HG02938 (cell line): ENCODE measurements around the gene PPM1H.
"Not testable (repeated sequence)": the region's sequence is repeated elsewhere in the genome, so short reads cannot be mapped to it uniquely, and the experiment has no call there.

Experiments used
- ATAC-seq: cut with Tn5 transposase; IDR thresholded peaks from one replicate; pipeline ENCODE4 v1.9.1; 2021; ENCODE audit warnings: mild to moderate bottlenecking, moderate library complexity; ENCODE audit not compliant: unreplicated experiment

The PPM1H gene

GRCh38 chr12:62693376-62694050 is 241.4 kb downstream of the PPM1H start:
- no peak for ATAC-seq

DNA sequence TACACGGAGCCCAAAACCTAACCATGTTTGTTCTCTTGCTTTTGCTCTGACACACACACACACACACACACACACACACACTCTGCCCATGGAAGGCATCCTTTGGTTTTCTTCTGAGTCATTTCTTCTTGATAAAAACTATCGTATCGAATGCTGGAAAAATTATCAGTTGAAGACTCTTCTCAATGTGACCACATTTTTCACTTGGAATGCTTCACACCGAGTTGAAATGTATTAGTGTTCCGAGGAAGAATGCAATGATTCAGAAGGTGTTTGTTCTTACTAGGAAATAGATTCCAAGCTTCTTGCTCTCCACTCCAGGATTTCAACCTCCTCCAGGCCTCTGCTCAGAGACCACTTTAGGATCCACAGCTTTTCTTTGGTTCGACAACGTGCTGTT is 242.1 kb downstream of the PPM1H start:
- ATAC-seq: no peak

DNA sequence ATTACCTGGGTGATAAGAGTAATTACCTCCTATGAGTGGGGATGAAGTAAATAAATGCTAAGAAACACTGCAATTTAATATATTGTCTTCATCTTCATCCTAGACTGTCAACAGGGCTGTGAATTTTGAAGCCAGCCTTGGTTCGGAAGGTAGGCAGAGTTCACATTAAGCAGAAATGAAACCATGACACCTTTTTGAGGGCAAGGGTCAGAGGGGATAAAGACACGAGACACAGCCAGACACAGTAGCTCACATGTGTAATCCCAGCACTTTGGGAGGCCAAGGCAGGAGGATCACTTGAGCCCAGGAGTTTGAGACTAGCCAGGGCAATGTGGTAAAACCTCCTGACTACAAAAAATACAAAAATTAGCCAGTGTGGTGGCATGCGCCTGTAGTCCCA is 243.6 kb downstream of the PPM1H start:
- ATAC-seq: no peak

- ATAC-seq: no peak
These were observed 245.7 kb downstream of the PPM1H start for GRCh38 chr12:62689042-62689839.

DNA sequence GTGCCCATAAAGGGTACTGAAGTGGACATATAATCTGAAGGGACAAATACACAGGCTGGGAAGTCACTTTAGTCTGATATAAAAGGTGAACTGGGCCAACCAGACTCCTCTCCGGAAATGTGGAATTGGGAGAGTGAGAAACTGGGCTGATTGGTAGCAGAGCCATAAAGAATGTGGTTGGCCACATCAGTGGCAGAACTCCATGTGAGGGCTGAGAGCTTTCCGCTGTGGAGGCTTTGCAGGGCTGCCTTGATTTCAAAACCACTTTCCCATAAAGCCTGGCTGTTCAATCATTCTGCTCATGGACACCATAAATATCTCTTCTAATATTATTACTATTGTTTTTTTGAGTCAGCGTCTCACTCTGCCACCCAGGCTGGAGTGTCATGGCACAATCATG is 248.0 kb downstream of the PPM1H start:
- ATAC-seq: no peak

DNA sequence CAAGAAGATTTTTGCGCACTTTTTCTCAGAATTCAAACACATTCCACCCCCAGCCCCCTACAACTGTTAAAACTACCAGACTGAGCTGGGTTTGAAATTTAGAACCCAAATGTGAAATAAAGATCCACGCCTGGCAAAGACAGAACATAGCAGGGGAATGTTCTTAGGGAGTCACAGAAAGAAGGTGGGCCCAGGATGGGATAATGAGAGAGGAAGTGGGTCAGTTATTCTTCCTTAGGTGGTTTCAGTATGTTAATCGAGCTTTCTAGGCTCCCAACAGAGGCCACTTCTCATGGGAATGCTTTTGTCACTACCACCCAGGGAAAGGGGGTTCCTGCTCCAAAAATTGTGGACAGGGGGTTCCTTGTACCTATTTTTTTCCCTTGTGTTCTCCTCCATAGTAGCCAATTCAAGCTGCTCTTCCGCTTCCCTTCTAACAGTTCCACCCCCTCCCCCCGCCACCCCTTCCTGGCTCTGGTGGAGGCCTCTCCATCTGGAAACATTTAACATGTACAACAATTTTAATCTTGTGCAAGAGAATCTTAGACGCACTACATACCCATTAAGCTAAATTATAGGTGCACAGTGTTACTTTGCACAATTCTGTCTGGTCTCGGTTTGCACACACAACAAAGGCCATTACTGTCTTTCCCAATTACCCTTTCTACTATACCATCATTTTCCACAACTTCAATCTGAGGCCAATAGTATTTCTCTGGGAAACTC is 250.2 kb downstream of the PPM1H start:
- no peak for ATAC-seq

DNA sequence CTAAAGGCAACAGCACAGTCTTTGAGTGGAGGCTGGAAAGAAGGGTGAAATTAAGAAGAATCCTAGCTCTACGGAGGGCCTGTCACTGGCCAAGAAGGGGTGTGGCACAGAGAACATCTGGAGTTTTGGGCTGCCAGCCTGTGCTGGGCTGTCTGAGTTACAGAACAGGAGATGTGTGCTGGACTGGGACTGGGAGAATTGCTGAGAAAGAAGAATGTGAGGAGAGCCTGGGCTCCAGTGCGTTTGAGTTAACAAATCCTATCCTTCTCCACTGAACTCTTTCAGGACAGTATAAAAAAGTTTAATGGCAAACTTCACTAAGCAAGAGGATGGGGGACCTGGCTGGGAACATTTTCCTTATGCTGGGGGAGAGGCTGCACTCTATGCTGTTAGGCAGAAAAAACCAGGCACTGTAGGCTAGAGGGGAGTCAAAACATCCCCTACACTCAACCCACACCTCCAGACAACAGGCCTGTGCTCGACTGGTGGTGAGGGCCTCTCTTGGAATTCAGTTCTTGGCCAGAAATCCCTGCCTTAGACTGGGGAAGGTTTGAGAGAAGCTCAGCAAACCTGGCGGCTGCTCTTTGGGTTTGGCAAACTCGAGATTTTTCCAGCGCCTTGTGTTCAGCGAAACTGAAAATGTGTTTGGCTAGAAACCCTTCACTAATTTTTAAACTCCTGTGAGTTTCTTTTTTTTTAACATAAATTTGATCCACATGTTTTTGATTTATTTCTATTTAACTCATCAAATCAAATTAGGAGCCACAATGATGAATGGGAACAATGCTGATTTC is 251.0 kb downstream of the PPM1H start:
- no peak for ATAC-seq

DNA sequence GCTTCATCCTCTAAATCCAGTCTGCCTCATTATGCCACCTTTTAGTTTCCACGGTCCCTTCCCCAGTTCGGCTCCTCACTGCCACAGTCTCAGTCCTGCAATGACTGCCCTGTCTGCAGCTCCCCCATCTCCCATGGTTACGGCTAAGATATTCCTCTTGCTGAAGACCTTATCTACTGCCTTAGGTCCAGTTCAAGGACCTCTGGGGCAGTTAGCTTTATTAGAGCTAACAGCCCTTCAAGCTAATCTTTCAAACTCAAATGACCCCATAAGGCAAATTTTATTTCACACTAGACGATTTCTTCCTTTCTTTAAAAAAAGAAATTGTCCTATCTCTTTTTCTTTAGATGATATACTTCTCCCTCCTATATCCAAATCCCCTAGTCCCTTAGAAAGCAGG is 253.6 kb downstream of the PPM1H start:
- ATAC-seq: no peak

GRCh38 chr12:62679608-62680007 is 255.3 kb downstream of the PPM1H start:
- no peak for ATAC-seq

- ATAC-seq: no peak
These were observed 257.6 kb downstream of the PPM1H start for GRCh38 chr12:62677355-62677754.

DNA sequence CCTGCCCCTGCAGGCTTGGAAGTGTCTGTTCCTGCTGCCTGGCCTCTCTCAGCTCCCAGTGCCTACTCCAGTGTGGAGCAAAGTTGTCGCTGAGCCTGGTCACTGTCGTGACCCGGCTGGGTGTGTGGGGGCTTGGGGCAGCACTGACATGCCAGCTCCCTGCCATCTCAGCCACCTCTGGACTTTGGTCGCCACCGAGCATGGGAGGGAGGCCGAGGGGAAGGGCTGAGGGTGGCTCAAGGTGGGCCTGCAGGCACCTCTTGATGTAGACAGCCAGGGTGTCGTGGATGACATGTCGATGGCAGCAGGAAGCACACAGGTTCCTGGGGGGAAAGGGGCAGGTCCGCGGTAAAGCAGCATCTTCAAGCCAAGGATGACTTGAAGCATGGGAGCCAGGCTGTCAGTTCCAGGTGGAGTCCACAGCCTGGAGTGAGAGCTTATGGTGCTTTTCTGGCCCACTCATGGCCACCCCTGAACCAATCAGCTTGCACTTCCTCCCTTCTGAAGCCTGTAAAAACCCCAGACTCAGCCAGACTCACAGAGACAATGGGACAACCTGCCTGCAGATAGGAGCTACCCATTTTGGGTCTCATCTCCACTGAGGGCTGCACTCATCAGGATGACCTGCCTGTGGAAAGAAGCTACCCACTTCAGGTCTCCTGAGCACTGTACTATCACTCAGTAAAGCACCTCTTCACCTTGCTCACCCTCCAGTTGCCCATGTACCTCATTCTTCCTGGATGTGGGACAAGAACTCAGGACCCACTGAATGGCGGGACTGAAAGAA is 258.2 kb downstream of the PPM1H start:
- ATAC-seq: no peak

DNA sequence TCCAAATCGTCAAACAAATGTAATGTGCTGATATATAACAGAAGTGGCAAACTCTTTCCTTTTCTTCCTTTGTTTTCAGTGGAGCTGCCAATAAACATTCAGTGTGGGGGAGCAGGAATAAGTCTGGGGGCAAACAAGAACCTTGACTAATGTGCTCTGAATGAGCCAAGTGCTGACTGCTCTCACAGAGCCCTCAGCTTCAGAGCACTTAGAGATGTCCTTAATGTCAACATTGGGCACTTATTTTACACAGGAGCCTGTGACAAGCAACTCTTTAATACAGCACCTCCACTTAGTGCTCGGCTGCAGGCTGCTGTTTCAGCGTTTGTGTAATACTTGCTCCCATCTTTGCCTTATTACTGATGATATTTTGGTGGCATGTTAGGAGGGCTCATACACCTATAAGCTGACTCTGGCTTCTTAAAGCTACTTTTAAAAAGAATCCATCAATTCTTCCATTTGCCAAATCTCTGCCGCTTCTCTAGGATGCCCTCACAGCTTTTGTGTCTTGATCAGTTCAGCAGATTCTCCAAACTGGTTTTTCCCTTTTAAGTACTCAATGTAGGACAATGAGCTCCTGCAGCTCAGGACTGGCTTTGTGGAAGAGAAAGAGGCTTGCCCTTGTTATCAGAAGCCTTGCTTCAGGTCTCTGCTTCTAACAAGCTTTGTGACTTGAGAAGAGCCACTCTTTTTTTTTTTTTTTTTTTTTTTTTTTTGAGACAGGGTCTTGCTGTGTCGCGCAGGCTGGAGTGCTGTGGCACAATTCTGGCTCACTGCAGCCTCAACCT is 261.7 kb downstream of the PPM1H start:
- ATAC-seq: no peak

GRCh38 chr12:62670986-62671720 is 263.8 kb downstream of the PPM1H start:
- ATAC-seq: no peak

- ATAC-seq: no peak
These were observed 266.2 kb downstream of the PPM1H start for GRCh38 chr12:62668782-62669181.

DNA sequence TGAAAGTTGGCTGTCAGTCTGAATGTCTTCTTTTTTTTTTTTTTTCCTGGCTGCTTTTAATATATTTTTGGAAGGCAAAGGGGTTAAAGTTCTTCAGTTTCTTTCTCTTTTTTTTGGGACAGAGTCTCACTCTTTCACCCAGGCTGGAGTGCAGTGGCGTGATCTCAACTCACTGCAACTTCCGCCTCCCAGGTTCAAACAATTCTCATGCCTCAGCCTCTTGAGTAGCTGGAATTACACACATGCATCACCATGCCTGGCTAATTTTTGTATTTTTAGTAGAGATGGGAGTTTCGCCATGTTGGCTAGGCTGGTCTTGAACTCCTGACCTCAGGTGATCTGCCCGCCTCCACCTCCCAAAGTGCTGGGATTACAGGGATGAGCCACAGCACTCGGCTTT is 270.0 kb downstream of the PPM1H start:
- not testable (repeated sequence) for ATAC-seq

DNA sequence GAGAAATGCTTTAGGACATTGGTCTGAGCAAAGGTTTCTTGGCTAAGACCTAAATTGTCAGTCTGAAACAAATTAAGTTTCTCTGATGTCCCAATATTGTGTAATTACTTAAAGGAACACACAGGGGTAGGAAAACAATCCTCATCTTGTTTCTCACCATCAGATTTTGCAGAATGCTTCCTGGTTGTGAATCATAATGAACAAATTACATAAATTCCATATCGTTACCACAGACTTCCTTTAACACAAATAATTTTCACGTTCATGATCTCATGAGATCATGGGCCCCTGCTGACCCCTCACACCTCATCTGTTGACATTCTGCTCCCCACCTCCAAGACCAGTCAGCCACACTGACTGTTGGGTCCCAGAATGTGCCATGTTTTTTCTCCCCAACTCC is 274.2 kb downstream of the PPM1H start:
- ATAC-seq: no peak

GRCh38 chr12:62659453-62660295 is 275.3 kb downstream of the PPM1H start:
- ATAC-seq: no peak

- no peak for ATAC-seq
These were observed 276.0 kb downstream of the PPM1H start for GRCh38 chr12:62658910-62659309.
